NB4 (cell line): Measurements from ENCODE around the gene ADGRG2.

Experiments
- DNase-seq: peaks from one replicate; pipeline ENCODE4 v3.0.0; 2010; ENCODE audit warnings: low read depth
- H3K4me3 ChIP-seq: one replicate; pipeline ENCODE4 v1.5.1; 2011; ENCODE audit warnings: mild to moderate bottlenecking, low read depth, low read length, moderate library complexity
- CTCF ChIP-seq: IDR thresholded peaks from one replicate; pipeline ENCODE4 v1.5.1; 2012; ENCODE audit warnings: low read depth, low read length
- MYC ChIP-seq: IDR thresholded peaks from 2 replicates; pipeline ENCODE4 v1.6.1; 2011; ENCODE audit warnings: low read depth, low read length
- POLR2A ChIP-seq: IDR thresholded peaks from 2 replicates; pipeline ENCODE4 v1.6.1; 2011; ENCODE audit warnings: mild to moderate bottlenecking; ENCODE audit not compliant: insufficient read length; ENCODE audit errors: extremely low read depth
- TF ChIP-seq, protein P1 (sequence below): IDR thresholded peaks from 2 replicates; pipeline ENCODE4 v1.6.1; 2011; ENCODE audit warnings: low read depth, low read length

The ADGRG2 gene

GRCh38 chrX:19040373-19040772 lies 81.9 kb downstream of the ADGRG2 start:
- no peak for DNase-seq
- no peak for TF ChIP-seq CTCF
- TF ChIP-seq MYC: no peak
- TF ChIP-seq POLR2A: no peak
- TF ChIP-seq, protein P1, sequence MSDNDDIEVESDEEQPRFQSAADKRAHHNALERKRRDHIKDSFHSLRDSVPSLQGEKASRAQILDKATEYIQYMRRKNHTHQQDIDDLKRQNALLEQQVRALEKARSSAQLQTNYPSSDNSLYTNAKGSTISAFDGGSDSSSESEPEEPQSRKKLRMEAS: no peak
- no peak overlapping the region for H3K4me3 ChIP-seq

DNA sequence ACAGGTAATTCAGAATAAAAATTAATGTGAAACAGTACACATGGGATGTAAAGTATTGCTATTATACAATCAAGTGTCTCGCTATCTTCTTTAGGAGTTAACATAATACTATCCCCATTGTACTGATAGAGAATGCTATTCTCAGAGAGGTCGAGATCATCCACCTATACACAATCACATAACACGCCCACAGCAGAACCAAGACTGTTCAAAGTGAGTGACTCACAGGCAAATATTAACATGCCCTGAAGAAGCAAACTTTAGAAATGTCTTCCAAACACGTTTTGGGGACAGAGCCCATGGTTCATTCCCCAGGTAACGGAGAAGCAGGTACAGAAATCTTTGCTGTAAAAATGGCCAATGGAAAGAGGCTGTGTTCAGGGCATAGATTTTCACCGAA lies 88.2 kb downstream of the ADGRG2 start:
- TF ChIP-seq CTCF (no peak), POLR2A (no peak), MYC (no peak)
- TF ChIP-seq, protein P1: no peak
- DNase-seq: no peak
- no peak overlapping the region for H3K4me3 ChIP-seq

DNA sequence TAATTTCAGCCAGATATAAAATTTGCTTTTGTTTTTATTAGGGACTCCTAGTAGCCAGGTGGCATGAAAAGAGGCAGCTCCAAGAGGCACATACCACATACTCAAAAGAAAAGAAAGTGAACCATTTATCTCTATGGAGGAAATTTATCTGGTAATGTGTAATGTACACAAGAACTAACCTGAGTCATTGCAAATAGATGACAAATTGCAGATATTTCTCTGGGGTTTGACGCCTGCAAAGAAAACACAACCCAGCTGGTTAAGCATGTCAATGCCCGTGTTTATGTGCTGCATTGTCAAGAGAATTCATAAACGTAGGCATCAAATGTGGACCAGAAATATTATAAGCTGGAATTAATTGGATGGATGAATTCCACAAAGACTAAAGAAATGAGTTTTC lies 91.5 kb downstream of the ADGRG2 start:
- TF ChIP-seq, protein P1: no peak
- no peak for TF ChIP-seq MYC
- TF ChIP-seq CTCF: no peak
- TF ChIP-seq POLR2A: no peak
- no peak overlapping the region for H3K4me3 ChIP-seq
- no peak for DNase-seq

DNA sequence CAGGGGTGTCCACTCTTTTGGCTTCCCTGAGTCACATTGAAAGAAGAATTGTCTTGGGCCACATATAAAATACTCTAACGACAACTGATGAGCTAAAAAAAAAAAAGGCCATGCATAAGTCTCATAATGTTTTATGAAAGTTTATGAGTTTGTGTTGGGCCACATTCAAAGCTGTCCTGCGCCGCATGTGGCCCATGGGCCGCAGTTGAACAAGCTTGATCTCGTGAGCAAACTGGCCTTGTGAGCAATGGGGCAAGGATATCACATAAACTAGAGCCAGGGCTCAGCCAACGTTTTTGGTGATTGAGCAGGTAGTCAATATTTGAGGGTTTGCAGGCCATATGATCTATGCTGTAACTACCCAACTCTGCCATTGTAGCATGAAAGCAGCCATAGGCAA lies 93.7 kb downstream of the ADGRG2 start:
- H3K4me3 ChIP-seq: no peak overlapping the region
- DNase-seq: no peak
- TF ChIP-seq CTCF (no peak), POLR2A (no peak), MYC (no peak)

GRCh38 chrX:19024366-19024765 lies 97.9 kb downstream of the ADGRG2 start:
- DNase-seq: no peak
- H3K4me3 ChIP-seq: no peak overlapping the region
- no peak for TF ChIP-seq POLR2A
- TF ChIP-seq, protein P1: no peak
- TF ChIP-seq MYC: no peak
- TF ChIP-seq CTCF: no peak

DNA sequence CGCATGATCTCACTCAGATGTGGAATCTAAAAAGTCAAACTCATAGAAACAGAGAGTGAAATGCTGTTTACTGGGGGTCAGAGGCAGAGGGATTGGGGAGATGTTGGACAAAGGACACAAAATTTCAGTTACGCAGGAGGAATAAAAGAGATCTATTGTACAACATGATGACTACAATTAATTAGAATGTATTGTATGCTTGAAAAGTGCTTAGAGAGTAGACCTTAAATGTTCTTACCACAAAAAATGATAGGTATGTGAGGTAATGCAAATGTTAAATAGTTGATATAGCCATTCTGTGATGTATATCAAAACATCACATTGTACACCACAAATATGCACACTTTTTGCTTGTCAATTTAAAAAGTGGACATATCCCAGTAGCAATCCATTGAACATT lies 102.3 kb downstream of the ADGRG2 start:
- no peak for TF ChIP-seq MYC
- no peak for TF ChIP-seq CTCF
- TF ChIP-seq, protein P1: no peak
- no peak for TF ChIP-seq POLR2A
- no peak for DNase-seq
- no peak overlapping the region for H3K4me3 ChIP-seq
